ENCODE results near the gene DNASE1L1.

Gene DNASE1L1

DNA sequence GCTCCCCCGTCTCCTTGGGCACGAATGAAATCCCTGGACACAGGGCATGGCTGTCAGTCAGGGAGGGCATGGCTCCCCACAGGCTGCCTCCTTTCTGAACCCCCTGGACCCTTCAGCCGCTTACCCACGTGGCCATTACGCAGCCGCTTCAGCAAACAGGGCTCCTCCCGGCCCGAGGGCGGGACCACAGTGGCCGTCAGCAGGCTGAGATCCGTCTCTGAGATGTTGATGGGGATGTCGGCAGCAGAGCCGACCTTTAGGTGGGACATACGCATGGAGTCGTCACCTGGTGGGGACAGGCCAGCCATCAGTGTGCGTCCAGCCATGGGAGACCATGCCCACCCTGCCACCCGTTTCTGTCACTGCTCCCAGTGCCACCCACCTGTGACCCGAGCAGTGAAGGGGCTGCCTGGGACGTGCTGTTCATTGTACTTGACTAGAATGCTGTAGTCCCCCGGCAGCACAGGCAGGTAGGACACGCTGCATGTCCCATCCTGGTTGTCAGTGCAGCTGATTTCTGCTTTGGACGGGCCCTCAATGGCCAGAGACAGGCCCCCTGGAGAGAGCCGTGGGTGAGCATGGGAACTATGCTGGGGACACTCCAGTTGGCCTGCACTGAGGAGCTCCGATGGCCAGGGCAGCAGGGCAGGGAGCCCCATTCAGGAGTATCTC, 55.7 kb downstream of the DNASE1L1 start:
- no peaks in the 10 kb centered on the region for H3K9me2 ChIP-seq (ENCODE audit: low read depth, low read length)
- no peak overlapping the region for H3K9ac ChIP-seq (ENCODE audit: low read length)
- no peaks in the 10 kb centered on the region for H3K9me3 ChIP-seq (ENCODE audit: low read length)
- H3K4me1 ChIP-seq (ENCODE audit: insufficient read depth, low read length, severe bottlenecking), result no peaks in the 10 kb centered on the region
- no peak overlapping the region for H3K27ac ChIP-seq (ENCODE audit: low read depth, low read length, poor library complexity, severe bottlenecking)
- H3K36me3 ChIP-seq (ENCODE audit: insufficient read depth, low read length), result peaks cover 57% of the 10 kb centered on the region
- H3K79me2 ChIP-seq (ENCODE audit: insufficient read depth, low read length), result no peaks in the 10 kb centered on the region
- H4K20me1 ChIP-seq (ENCODE audit: insufficient read depth, low read length), result no peaks in the 10 kb centered on the region
- no peak overlapping the region for H3K4me2 ChIP-seq (ENCODE audit: low read length)
- no peak for TF ChIP-seq EZH2 (IDR thresholded peaks at IDR 0.05; ENCODE audit: borderline replicate concordance, low read length)
- TF ChIP-seq, protein P1, sequence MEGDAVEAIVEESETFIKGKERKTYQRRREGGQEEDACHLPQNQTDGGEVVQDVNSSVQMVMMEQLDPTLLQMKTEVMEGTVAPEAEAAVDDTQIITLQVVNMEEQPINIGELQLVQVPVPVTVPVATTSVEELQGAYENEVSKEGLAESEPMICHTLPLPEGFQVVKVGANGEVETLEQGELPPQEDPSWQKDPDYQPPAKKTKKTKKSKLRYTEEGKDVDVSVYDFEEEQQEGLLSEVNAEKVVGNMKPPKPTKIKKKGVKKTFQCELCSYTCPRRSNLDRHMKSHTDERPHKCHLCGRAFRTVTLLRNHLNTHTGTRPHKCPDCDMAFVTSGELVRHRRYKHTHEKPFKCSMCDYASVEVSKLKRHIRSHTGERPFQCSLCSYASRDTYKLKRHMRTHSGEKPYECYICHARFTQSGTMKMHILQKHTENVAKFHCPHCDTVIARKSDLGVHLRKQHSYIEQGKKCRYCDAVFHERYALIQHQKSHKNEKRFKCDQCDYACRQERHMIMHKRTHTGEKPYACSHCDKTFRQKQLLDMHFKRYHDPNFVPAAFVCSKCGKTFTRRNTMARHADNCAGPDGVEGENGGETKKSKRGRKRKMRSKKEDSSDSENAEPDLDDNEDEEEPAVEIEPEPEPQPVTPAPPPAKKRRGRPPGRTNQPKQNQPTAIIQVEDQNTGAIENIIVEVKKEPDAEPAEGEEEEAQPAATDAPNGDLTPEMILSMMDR (IDR thresholded peaks at IDR 0.05; ENCODE audit: low read length), result no peak
- no peak overlapping the region for H3K4me3 ChIP-seq (ENCODE audit: low read depth, low read length, poor library complexity, severe bottlenecking)
- H3F3A ChIP-seq (ENCODE audit: insufficient read depth, low read length), result no peaks in the 10 kb centered on the region
- H2AFZ ChIP-seq (ENCODE audit: low read length), result no peak overlapping the region
- H3K27me3 ChIP-seq (ENCODE audit: insufficient read depth, low read length), result no peaks in the 10 kb centered on the region

DNA sequence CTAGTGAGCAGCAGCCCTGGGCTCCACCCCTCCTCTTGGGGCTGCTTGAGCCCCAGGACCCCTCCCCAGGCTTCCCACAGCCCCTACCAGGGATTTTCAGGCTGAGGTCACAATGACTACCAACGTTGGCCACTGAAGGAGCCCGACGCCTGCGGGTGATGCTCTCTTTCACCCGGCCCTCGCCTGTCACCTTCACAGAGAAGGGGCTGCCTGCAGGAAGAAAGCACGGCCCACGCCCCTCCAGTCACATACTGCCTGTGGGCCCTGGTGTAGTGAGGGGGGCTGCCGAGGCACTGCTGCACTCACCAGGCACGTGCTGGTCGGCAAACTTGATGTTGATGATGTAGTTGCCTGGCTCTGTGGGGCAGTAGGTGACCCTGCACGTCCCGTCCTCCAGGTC, 56.6 kb downstream of the DNASE1L1 start:
- H3K36me3 ChIP-seq (ENCODE audit: insufficient read depth, low read length), result peaks cover 57% of the 10 kb centered on the region
- no peak overlapping the region for H3K4me2 ChIP-seq (ENCODE audit: low read length)
- H3K9ac ChIP-seq (ENCODE audit: low read length), result no peak overlapping the region
- no peaks in the 10 kb centered on the region for H3K27me3 ChIP-seq (ENCODE audit: insufficient read depth, low read length)
- H2AFZ ChIP-seq (ENCODE audit: low read length), result no peak overlapping the region
- peaks cover 2% of the 10 kb centered on the region for H3K4me1 ChIP-seq (ENCODE audit: insufficient read depth, low read length, severe bottlenecking)
- no peak overlapping the region for H3K4me3 ChIP-seq (ENCODE audit: low read depth, low read length, poor library complexity, severe bottlenecking)
- H3K27ac ChIP-seq (ENCODE audit: low read depth, low read length, poor library complexity, severe bottlenecking), result no peak overlapping the region
- H3K9me2 ChIP-seq (ENCODE audit: low read depth, low read length), result no peaks in the 10 kb centered on the region
- no peaks in the 10 kb centered on the region for H3K9me3 ChIP-seq (ENCODE audit: low read length)
- no peaks in the 10 kb centered on the region for H4K20me1 ChIP-seq (ENCODE audit: insufficient read depth, low read length)
- H3K79me2 ChIP-seq (ENCODE audit: insufficient read depth, low read length), result no peaks in the 10 kb centered on the region
- no peaks in the 10 kb centered on the region for H3F3A ChIP-seq (ENCODE audit: insufficient read depth, low read length)
- TF ChIP-seq, protein P1 (IDR thresholded peaks at IDR 0.05; ENCODE audit: low read length), result no peak
- TF ChIP-seq EZH2 (IDR thresholded peaks at IDR 0.05; ENCODE audit: borderline replicate concordance, low read length), result no peak

DNA sequence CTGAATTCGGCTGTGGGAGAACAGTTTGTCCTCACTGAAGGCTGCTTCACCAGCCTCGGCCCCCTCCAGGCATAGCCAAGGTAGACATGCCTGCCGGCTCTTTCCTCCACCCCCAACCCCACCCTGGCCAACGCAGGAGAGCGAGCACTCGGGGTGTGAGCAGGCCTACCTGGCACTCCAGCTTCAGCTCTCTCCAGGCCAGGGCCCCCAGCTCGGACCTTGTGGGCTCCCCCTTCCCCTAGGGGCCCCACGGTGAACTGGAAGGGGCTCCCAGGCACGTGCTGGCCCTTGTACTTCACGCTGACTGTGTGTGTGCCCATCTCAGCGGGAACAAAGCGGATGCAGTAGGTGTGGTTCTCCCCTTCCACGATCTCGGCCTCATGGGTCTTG, 57.0 kb downstream of the DNASE1L1 start:
- no peaks in the 10 kb centered on the region for H3K9me3 ChIP-seq (ENCODE audit: low read length)
- H3K9me2 ChIP-seq (ENCODE audit: low read depth, low read length), result no peaks in the 10 kb centered on the region
- H3K79me2 ChIP-seq (ENCODE audit: insufficient read depth, low read length), result no peaks in the 10 kb centered on the region
- no peak overlapping the region for H3K9ac ChIP-seq (ENCODE audit: low read length)
- TF ChIP-seq, protein P1 (IDR thresholded peaks at IDR 0.05; ENCODE audit: low read length), result no peak
- no peaks in the 10 kb centered on the region for H3F3A ChIP-seq (ENCODE audit: insufficient read depth, low read length)
- peaks cover 6% of the 10 kb centered on the region for H3K4me1 ChIP-seq (ENCODE audit: insufficient read depth, low read length, severe bottlenecking)
- no peaks in the 10 kb centered on the region for H3K27me3 ChIP-seq (ENCODE audit: insufficient read depth, low read length)
- H4K20me1 ChIP-seq (ENCODE audit: insufficient read depth, low read length), result no peaks in the 10 kb centered on the region
- no peak overlapping the region for H2AFZ ChIP-seq (ENCODE audit: low read length)
- no peak overlapping the region for H3K4me2 ChIP-seq (ENCODE audit: low read length)
- H3K27ac ChIP-seq (ENCODE audit: low read depth, low read length, poor library complexity, severe bottlenecking), result no peak overlapping the region
- no peak overlapping the region for H3K4me3 ChIP-seq (ENCODE audit: low read depth, low read length, poor library complexity, severe bottlenecking)
- H3K36me3 ChIP-seq (ENCODE audit: insufficient read depth, low read length), result peaks cover 53% of the 10 kb centered on the region

Data from OCI-LY1 (cell line).